Occipital lobe (tissue), 2 donors: ENCODE measurements around the gene GRK5. TPM values are rescaled to one million over a fixed set of nuclear protein-coding genes. Genes with fewer than 3 reads are reported as not detected.

Experiments used
- DNase-seq: peaks from one replicate; lab custom pipeline; 2025; lab: John Stamatoyannopoulos, UW
- total RNA-seq: library from RNA; depleted of rRNA; stranded (reverse); fragments of >200 nt; gene quantifications from one replicate; pipeline ENCODE4 v1.2.3, GENCODE V29; 2014

Gene GRK5
- total RNA-seq, 1 donor from 2014 or later, result 17.3 TPM

DNA sequence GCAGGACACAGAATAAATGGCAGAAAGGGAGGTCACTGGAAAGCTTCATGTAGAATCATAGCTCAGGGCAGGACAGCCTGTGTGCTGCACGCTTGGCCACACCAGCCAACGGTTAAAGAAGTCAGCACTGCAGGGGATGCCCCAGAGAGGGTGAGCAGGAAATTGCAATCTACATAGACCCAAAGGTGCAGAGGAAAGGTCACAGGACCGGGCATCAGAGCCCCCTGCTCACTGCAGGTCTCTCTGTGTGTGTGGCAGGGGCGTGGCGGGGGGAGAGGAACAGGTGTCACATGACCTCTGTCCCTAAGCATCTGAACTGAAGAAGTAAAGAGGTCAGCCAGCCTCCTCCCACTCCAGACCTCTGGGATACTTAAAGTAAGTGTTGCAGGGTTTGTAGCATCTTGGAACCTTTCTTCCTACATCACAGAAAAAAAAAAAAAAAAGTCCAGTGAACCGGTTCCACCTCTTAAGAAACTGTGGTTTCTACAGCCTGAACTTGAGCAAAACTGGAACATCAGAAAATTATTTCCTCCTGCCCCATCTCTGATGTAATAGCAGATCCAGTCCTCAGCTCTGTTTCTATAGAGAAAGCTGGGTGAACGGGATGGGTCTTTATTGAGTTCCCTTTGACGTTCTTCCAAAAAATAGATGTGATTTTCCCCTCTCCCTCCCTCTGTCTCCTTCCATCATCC is 270.9 kb downstream of the GRK5 start:
- DNase-seq, result no peak

- DNase-seq, result no peak
Observed at GRCh38 chr10:119478811-119479341, 271.5 kb downstream of the GRK5 start.

GRCh38 chr10:119479532-119479931 is 272.2 kb downstream of the GRK5 start:
- no peak for DNase-seq

DNA sequence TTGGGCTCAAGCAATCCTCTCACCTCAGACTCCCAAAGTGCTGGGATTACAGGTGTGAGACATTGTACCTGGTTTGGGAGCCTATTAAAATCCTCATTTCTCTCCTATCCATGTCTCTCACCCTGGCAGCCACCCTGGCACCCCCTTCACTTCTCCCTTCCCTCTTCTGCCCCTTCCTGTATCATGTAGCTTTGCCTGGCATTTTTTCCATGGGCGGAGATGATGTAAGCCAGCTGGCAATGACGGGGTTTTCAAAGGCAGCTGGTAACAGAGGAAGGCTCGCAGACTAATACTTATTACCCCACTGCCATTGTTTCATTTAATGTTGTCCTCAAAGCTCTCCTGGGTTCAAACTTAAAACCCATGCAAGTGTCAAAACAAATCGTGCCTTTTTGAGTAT is 273.3 kb downstream of the GRK5 start:
- no peak for DNase-seq

- no peak for DNase-seq
Observed at GRCh38 chr10:119481781-119482426, 274.5 kb downstream of the GRK5 start.

DNA sequence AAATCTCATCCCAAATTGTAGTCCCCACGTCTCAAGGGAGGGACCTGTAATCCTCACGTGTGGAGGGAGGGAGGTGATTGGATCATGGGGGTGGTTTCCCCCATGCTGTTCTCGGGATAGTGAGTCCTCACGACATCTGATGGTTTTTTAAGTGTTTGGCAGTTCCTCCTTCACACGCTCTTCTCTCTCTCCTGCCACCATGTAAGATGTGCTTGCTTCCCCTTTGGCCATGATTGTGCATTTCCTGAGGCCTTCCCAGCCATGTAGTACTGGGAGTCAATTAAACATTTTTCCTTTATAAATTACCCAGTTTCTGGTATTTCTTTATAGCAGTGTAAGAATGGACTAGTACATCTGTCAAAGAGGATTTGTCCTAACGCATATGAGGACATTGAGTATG is 275.6 kb downstream of the GRK5 start:
- DNase-seq, result no peak

DNA sequence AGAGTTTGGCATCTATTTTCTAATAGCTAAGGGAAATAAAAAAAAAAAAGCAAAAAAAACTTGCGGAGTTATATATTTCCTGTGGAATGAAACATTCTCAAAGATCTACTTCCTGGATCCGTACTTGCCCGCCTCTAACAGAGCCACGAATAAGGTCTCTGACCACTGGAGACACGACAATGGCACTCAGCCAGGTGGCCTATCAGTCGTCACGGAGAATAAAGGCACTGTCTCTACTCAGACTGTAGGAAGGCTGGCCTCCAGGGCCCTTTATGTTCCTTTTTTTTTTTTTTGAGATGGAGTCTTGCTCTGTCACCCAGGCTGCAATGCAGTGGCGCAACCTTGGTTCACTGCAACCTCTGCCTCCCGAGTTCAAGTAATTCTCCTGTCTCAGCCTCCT is 276.5 kb downstream of the GRK5 start:
- no peak for DNase-seq

- no peak for DNase-seq
Observed at GRCh38 chr10:119488675-119489074, 281.3 kb downstream of the GRK5 start.

GRCh38 chr10:119489991-119490326 is 282.6 kb downstream of the GRK5 start:
- no peak for DNase-seq

DNA sequence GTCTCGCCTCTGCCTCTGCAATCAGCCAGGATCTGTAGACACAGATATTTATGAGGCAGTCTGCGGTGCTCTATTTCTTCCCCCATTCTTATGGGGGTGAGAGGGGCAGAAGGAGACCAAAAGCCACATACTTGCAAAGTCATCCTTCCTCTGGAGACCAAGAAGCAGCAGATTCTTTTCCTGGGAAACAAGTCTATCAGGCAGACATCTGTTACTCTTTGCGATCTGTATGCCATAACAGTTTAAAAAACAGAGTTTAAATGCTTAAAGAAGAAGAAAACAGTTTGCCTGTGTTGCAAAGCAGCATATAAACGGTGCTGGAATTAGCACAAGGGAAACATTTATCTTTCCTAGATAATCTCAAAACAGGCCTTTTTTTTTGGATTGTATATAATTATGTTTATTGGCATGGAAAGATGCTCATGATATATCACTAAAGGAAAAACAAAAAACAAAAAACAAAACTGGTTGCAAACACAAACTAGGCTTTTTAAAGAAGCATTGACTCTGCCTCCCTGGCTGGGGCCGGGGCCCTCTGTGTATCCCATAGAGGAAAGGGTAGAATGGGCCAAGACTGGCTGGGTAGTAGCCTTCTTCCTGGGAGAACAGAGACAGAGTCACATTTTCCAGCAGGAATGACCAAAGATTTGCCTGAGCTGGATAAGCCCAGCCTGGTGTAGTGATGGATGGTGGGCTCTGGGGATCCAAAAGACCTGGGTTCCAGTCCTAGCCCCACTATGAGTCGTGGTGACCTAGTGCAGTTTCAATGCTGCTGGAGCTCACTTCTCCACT is 284.8 kb downstream of the GRK5 start:
- DNase-seq, result no peak

DNA sequence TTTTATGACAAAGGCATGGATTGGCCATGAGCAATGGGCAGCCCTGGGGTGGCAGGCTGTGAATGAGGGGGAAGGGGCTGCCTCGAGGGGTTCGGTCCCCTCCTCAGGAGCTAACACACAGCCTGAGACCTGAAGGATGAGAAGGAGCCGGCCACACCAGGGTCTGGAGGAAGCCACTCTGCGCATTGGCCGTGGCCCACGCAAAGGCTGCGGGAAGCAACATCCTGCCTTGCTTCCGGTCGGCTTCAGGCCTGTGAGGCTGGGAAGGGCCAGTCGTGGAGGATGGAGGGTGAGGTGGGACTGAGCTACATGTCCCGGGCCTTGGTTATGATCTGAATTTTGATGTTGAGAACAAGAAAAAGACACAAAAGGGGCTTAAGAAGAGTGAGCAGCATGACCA is 285.8 kb downstream of the GRK5 start:
- DNase-seq, result no peak

- no peak for DNase-seq
Observed at GRCh38 chr10:119494236-119495020, 287.1 kb downstream of the GRK5 start.

DNA sequence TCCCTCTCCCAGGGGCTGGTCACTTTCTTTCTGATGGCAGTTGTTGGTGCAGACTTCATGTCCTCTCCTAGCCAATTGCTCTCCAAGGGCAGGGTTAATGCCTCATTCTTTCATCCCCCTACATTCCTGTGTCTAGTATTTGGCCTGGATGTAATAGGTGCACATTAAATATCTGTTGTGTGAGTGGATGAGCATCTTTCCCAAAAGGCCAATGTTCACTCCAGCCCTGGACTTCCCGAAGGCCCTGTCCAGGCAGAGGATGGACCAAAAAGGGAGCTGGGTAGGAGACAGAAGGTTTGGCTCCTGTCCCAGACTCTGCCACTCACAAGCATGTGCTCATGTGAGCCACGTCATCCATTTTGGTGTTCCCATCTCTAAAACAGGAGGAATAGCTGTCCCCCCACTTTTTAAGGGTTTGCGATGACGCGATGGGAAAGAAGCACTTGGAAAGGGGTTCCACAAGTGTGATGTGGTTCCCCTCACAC is 287.7 kb downstream of the GRK5 start:
- no peak for DNase-seq

GRCh38 chr10:119495545-119495944 is 288.2 kb downstream of the GRK5 start:
- no peak for DNase-seq

DNA sequence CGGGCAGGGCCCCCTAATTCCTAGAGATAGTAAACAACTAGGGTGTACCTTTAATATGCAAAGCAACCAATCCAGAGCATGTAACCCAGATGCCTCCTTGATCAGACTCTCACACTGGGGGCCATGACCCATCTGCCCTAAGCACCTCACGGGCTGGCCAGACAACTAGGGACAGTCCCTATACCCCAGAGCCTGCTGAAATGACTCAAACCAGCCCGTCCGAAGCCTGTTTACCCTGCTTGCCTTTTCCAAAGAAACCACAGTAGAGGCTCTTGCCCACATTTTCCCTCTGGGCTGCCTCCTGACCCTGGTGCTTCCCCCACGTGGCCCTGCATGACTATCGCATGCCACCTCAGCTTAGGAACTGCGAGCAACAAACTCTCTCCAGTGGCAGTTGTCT is 288.9 kb downstream of the GRK5 start:
- DNase-seq, result no peak

DNA sequence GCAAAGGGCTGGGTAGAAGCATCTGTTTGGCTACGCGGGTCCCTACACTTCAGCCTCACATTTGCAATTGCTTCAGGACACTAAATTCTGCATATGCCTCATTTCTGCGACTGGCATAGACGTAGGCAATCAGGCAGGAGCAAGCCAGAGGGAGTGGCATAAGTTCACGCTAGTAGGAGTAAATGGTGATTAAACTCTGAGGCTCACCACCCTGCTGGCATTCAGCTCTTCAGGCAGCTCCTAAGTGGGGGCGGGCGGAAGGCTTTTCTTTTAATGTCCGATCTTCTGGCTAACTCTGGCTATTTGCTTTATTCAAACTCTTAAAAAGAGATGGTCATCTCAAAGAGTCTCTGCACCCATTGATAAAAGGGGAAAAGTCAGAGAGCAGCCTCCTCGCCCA is 289.9 kb downstream of the GRK5 start:
- no peak for DNase-seq

DNA sequence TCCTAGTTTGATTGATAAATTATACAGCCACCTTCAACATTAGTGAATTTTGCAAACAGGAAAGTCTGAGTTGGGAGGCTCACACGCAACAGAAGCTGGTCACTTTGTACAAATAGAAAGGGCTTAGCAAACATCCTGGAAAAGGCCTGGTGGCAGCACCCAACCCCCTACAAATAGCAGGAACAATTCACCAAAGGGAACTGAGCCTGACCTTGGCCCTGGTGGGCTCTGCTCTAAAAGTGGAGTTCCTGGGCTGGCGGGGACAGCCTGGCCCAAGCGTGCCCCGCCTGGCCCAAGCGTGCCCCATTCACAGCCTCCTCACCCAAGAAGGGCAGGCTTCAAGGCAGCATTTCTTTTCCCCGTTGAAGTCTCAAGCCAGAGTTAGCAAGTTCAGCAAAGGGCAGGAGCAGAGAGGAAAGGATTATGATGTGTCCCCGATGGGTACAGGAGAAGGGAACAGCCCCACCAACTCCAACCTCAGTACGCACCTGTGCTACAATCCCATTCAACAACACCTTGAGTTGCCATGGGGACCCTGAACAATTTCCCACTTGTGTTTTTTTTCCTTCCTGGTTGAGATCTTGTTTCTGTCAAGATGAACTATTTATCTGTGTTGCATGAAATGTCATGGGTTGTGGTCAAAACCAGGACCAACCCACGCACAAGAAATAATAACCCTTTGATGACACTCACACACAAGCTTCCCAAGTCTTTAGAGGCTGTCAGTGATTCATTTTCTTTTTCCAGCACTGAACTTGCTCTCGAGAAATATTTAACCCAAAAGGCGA is 291.7 kb downstream of the GRK5 start:
- no peak for DNase-seq

DNA sequence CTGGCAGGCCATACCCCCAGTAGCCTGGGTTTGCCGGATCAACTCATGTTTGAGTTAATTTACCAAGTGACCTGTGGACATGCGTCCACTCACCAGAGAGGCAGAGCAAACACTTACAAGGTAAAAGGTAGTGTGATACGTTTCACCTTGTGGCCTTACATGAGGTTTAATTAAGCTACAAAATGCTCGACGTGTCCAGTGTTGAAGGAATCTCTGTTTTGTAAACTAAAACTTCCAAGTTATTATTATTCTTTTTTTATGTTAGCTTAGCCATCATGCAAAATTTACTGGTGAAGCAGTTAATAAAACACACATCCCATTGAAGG is 292.3 kb downstream of the GRK5 start:
- DNase-seq, result no peak

DNA sequence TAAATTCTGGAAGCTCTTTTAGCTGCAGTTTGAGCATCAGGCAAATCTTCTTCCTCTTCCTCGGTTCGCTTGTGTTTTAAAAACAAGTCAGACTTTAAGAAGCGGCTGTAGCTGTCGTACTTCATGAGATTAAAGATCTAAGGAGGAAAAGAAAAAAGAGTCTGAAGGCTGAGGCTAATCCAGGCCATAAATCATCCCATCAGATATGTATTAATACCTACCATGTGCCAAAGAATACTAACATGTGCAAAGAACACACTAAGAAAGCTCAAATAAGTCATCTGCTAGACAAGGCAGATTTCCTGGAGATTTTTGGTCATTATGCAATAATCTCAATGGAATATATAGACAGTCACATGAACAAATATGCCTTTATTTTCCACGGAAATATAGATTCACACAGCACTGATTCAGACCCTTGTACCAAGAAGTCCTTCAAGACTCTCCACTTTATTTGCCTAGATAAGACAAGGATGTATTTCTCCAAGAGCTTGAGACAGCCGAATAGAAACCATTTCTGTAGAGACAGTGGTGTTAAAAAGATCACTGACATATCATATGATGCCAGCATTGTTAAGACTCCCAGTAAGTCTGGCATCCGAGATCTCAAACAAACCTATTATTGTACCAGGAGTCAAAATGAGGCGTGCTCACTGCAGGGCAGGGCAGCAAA is 292.9 kb downstream of the GRK5 start:
- no peak for DNase-seq

DNA sequence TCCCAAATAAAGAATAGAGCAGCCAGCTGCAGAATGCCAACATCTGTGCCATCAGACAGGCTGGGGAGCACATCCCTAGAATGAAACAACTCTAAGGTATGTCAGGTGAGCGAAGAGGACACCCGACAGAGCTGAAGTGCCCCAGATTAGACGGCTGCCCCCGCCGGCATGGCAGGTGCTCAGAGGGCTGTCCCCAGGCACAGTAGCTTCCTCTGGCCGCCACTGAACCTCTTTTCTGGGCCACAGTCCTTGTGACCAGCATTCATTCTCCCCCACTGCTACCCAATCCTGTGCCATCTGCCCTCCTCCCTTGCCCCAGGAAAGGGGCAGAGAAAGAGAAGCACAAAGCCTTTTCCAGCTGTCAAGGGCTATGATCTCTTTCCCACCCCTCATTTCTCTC is 293.4 kb downstream of the GRK5 start:
- DNase-seq, result no peak
